ENCODE results near the gene THSD7A.

THSD7A gene

DNA sequence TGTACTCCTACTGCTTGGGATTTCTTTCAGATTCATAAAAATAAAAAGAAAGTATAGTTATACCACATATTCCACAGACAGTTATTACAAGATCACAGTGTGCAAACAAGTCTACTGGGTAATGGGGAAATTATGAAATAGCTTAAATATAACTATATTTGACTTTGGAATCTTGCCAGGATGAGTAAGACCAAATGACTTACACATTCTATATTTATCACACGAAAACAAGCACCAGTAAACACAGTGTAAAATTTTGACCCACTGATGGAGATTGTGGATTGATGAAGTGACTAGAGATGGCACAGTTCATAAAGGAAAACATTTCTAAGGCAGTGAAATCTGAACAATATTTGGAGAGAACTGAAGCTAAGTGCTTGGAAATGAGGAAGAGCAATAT is 339.7 kb downstream of the THSD7A start:
- TF ChIP-seq CTCF (conservative IDR thresholded peaks at IDR 0.05), result no peak
- no peak overlapping the region for H3K27ac ChIP-seq

DNA sequence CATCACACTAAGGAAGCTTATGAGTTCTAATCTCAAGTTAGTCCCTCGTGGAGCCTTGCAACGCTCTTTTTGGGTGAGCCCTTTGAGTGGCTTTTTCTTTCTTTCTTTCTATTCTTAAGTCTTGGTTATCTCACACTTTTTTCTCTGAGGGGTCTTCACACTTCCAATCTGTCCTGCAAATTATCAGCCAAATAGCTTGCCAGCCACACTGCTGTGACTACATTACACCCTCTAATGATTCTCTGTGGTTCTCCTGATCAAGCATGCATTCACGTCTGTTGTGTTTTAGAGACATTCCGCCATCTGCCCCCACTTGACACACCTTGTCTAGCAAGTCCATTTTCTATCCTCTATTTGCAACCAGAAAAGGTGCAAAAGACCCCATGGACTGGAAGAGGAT is 340.2 kb downstream of the THSD7A start:
- H3K27ac ChIP-seq, result no peak overlapping the region
- no peak for TF ChIP-seq CTCF (conservative IDR thresholded peaks at IDR 0.05)

DNA sequence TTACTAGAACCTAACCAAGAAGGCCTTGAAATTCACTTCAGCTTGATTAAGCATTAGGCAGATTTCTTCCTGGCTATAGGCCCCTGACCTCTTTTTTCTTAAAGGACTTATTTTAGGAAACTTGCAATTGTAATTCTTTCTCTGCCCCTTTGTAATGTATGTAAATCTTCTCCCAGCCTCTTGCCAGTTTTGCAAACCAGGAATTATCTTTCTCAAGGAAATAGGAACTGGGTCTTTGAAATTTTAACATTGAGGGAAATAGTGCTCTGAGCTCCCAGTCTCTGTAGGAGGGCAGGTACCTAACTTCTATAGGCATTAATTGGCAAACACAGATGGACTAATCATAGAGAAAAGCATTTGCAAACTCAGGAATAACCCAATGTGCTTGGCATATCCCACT is 342.7 kb downstream of the THSD7A start:
- no peak overlapping the region for H3K27ac ChIP-seq
- no peak for TF ChIP-seq CTCF (conservative IDR thresholded peaks at IDR 0.05)

- TF ChIP-seq CTCF (conservative IDR thresholded peaks at IDR 0.05), result peak; percentile 65
- no peak overlapping the region for H3K27ac ChIP-seq
Observed at GRCh38 chr7:11486271-11486670, 345.7 kb downstream of the THSD7A start.

DNA sequence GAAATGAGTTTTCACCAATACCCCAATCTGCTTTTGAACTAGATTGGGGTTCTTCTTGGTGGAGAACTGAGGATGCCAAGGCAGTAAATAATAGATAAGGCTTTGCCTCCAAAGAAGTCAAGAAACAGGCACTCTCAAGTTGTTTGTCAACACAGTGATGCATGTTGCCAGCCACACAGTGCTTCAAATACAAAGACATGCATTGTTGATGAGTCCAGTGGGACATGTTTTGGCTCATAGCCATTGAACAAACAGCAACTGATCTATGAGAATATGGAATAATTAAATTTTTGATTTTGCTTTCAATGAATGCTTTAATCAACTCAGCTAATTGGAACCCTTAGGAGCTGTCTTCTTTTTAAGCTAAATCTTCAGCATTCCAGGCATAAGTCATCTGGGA is 346.4 kb downstream of the THSD7A start:
- H3K27ac ChIP-seq, result no peak overlapping the region
- TF ChIP-seq CTCF (conservative IDR thresholded peaks at IDR 0.05), result no peak

DNA sequence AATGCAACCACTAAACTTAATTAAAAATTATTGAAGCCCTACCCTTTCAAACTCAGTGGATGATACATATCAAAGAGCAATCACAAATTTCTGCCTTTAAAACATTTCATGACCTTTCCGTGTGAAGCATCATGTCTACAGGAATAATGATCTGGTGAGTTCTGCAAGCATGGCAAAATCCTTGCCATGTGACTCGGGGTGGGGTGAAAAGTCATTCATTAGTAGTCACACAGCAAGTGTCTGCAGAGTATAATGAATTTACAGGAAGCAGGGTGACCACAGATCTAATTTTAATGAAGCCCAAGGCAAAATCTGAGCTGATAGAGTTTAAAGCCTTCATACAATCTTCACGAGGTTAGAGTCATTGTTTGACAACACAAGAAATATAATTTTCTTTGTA is 351.9 kb downstream of the THSD7A start:
- no peak for TF ChIP-seq CTCF (conservative IDR thresholded peaks at IDR 0.05)

DNA sequence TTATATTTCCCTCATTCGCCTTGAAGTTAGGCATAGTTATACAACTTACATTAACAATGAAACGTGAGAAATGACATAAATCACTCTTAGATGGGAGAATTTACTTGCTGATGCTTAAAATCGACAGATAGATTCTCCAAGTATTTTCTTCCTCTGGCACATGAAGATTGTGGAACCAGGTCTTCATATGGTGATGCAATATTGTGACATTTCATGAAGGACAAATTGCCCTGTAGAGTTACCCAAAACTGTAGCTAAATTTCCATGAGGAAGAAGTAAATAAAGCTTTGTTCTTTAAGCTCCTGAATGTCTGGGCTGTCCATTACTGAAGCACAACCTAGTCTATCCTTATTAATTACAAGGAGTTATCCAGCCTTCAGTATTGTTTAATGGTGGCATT is 353.1 kb downstream of the THSD7A start:
- no peak overlapping the region for H3K27ac ChIP-seq
- TF ChIP-seq CTCF (conservative IDR thresholded peaks at IDR 0.05), result no peak

More for the DNA sequence above, 351.9 kb downstream of the THSD7A start:
- no peak overlapping the region for H3K27ac ChIP-seq

DNA sequence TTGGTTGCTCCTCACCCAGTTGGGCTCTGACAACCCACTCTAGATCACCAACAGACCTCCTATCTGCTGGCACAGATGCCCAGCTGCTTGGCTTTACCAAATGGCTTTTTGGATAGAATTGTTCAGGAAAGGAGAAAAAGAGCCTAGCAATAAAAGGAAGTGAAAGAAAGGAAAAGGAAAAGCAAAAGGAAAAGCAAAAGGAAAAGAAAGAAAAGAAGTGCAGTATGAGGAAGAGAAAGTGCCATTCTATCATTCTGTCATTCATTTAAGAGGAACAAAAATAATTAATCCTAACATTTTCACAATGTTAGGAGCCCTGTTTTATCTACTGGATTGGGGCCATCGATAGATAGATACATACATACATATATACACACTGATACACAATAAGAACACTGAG is 353.6 kb downstream of the THSD7A start:
- no peak overlapping the region for H3K27ac ChIP-seq
- no peak for TF ChIP-seq CTCF (conservative IDR thresholded peaks at IDR 0.05)

Data from VCaP (cell line).